ENCODE results near the gene CCDC91.
"Not testable (repeated sequence)": the region's sequence is repeated elsewhere in the genome, so short reads cannot be mapped to it uniquely, and the experiment has no call there.

The CCDC91 gene

GRCh38 chr12:28235015-28235414 is 44.8 kb downstream of the CCDC91 start:
- DNase-seq = no peak

- no peak for DNase-seq
These were observed 45.7 kb downstream of the CCDC91 start for GRCh38 chr12:28235985-28236384.

GRCh38 chr12:28237423-28237822 is 47.2 kb downstream of the CCDC91 start:
- no peak for DNase-seq

- DNase-seq = no peak
These were observed 49.7 kb downstream of the CCDC91 start for GRCh38 chr12:28239918-28240317.

- DNase-seq = no peak
These were observed 50.6 kb downstream of the CCDC91 start for GRCh38 chr12:28240853-28241252.

GRCh38 chr12:28242129-28242495 is 51.9 kb downstream of the CCDC91 start:
- DNase-seq = no peak

GRCh38 chr12:28242496-28243309 is 52.4 kb downstream of the CCDC91 start:
- peak; percentile 69 for DNase-seq

DNA sequence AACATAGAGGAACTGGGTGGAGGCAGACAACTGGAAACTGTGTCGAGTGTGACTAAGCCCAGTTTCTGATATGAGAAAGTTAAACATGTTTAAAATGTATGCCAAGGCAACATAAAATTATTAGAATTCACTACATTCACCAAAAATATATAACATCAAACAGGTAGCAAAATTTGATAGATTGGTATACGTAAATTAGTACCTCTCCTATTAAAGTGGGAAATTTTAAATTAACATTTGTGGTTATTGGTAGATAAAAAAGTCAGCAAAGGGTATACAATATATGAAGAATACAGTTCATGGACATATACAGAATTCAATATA is 53.0 kb downstream of the CCDC91 start:
- DNase-seq = no peak

DNA sequence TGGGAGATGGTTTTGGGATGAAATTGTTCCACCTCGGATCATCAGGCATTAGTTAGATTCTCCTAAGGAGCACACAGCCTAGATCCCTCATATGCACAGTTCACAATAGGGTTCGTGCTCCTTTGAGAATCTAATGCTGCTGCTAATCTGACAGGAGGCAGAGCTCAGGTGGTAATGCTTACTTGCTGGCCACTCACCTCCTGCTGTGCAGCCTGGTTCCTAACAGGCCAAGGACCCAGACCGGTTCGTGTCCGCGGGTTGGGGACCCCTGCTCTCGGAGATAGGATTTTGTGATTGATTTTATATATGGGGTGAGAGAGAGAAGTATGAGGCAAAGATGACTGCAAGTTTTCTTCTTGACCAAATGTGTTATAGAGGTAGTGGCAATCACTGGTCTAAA is 57.5 kb downstream of the CCDC91 start:
- no peak for DNase-seq

DNA sequence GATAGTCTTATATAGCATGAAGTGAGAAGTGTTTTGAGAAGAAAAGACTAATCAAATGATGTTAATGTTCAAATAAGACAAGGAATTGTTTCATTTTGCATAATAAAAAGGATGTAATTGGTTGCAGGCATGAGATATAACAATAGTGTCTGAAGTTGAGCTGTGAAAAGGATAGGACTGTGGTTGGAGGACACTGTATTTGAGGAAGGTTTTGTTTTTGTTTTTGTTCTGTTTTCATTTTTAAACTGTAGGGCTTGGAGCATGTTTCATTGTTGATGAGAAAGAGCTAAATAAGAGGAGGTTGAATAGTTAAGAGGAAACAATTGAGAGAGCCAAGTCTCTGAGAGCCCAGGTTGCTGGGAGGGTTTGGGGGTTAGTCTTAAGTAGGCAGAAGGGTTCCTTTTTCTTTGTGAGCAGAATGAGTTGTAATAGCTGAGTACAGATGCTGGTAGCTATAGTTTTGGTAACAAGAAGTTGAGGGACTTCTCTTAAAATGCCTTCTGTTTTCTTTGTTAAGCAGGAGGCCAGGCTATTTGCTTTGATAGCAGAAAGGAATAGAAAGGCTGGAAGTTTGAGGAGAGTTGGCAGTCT is 58.4 kb downstream of the CCDC91 start:
- DNase-seq = no peak

GRCh38 chr12:28253161-28253641 is 62.9 kb downstream of the CCDC91 start:
- peak; percentile 47 for DNase-seq

GRCh38 chr12:28257411-28257810 is 67.2 kb downstream of the CCDC91 start:
- no peak for DNase-seq

- peak; percentile 39 for DNase-seq
These were observed 68.7 kb downstream of the CCDC91 start for GRCh38 chr12:28258998-28259397.

DNA sequence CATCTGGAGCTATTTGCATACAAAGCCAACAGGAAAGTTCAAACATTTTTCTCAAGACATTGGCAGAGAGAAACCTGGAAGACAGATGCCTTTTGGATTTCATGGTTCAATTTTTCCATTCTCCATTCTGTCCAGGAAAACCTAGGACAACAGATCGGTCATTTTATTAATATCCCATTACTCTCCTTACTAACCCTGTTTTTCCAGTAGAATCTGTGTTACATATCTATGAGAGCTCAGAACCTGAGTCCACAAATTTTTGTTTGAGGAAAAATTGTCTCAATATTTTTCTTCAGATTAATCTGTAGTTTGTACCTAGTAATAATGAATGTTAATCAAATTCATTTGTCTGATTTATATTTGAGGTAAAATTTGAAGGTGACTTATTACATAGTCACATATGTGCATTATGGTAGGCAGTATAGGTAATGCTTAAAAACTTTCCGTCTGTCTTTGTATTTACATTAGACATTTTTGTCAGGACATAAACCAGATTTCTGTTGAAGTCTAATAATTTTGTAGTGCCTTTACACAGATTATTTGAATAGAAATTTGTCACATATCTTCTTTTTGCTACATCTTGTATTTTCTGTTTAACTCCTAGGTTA is 75.3 kb downstream of the CCDC91 start:
- DNase-seq = no peak

DNA sequence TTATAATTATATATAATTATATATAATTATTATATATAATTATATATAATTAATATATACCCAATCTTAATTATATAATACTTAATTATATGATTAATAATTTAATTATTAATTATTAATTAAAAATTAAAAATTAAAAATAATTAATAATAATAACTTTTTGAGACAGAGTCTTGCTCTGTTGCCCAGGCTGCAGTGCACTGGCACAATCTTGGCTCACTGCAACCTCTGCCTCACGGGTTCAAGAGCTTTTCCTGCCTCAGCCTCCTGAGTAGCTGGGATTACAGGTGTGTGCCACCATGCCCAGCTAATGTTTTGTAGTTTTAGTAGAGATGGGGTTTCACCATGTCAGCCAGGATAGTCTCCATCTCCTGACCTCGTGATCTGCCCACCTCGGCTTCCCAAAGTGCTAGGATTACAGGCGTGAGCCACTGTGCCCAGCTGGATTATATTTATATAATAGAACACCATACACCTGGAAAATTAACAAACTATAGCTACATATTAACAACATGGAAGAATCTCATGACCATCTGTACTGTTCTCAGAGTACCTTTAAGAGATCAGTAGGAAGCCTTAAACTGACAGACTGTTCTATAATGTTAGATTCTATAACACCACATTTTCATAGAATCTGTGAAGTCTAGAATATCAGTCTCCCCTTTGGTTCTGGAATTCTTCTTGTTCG is 77.8 kb downstream of the CCDC91 start:
- DNase-seq = not testable (repeated sequence)

- no peak for DNase-seq
These were observed 78.5 kb downstream of the CCDC91 start for GRCh38 chr12:28268608-28269229.

GRCh38 chr12:28269851-28270250 is 79.6 kb downstream of the CCDC91 start:
- DNase-seq = no peak

- DNase-seq = no peak
These were observed 88.2 kb downstream of the CCDC91 start for GRCh38 chr12:28278499-28278898.

DNA sequence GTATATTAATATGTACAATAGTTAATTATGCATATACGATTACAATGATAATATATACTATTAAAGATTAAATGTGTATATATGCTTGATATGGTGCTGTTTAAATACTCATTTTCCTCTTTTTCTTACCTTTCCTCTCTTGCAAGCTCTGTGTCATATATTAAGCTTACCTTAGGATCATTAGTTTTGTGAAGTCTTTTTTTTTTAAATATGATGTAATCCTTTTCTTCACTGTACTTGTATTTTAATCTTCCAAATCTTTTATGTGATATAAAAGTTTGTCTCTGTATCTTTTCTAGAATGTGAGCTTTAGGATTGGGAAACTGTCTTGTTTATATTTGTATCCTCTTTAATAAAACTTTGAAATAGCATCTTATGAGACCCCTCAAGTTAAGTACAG is 88.7 kb downstream of the CCDC91 start:
- no peak for DNase-seq

DNA sequence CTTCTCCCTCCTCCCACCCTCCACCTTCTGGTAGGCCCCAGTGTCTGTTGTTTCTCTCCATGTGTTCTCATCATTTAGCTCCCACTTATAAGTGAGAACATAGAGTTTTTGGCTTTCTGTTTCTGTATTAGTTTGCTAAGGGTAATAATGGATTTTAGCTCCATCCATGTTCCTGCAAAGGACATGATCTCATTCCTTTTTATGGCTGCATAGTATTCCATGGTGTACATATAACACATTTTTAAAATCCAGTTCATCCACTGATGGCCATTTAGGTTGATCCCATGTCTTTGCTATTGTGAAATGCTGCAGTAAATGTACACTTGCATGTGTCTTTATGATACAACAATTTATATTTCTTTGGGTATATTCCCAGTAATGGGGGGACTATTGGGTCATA is 96.1 kb downstream of the CCDC91 start:
- DNase-seq = no peak

DNA sequence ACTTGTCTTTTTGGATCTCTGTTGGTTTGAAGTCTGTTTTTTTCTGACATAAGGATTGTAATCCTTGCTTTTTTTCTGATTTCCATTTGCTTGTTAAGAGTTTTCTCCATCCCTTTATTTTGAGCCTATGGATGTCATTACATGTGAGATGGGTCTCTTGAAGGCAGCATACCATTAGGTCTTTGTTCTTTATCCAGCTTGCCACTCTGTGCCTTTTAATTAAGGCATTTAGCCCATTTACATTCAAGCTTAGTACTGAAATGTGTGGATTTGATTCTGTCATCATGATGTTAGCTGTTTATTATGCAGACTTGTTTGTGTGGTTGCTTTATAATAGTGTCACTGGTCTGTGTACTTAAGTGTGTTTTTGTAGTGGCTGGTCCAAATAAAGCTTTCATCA is 100.0 kb downstream of the CCDC91 start:
- DNase-seq = no peak

DNA sequence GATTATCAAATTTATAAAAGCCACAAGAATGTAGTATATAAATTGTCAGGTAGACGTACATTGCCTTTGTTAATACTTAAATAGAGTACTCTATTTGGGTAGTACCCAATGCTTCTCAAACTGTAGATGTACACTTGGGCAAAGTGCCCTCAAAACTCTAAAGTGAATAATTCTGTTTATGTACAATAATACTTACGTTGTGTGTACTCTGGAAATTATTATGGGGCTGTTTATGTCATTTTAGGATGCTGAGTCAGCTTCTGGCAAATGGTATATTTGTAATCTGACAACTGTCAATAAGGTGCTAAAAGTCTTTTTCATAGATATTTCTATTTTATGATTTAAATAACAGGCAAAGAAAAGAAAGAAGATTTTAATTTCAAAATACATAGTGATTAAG is 102.4 kb downstream of the CCDC91 start:
- no peak for DNase-seq

GRCh38 chr12:28294300-28294699 is 104.0 kb downstream of the CCDC91 start:
- no peak for DNase-seq

All from NCI-H226 (cell line).